ENCODE measurements around the gene PIGZ. TPM values are rescaled to one million over a fixed set of nuclear protein-coding genes. Genes with fewer than 3 reads are reported as not detected.

PIGZ gene
- total RNA-seq, 1 experiment from 2014 or later, result 5.1 TPM

DNA sequence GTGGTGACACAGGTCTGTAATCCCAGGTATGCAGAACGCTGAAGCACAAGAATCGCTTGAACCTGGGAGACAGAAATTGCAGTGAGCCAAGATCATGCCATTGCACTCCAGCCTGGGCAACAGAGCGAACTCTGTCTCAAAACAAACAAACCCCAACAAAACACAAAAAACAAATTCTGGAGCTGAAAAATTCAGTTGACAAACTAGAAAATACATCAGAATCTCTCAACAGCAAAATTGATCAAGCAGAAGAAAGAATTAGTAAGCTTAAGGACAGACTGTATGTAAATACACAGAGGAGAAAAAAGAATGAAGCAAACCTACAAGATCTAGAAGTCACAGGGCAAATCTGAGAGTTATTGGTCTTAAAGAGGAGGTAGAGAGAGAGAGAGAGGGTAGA, 51.6 kb downstream of the PIGZ start:
- TF ChIP-seq, protein P1, sequence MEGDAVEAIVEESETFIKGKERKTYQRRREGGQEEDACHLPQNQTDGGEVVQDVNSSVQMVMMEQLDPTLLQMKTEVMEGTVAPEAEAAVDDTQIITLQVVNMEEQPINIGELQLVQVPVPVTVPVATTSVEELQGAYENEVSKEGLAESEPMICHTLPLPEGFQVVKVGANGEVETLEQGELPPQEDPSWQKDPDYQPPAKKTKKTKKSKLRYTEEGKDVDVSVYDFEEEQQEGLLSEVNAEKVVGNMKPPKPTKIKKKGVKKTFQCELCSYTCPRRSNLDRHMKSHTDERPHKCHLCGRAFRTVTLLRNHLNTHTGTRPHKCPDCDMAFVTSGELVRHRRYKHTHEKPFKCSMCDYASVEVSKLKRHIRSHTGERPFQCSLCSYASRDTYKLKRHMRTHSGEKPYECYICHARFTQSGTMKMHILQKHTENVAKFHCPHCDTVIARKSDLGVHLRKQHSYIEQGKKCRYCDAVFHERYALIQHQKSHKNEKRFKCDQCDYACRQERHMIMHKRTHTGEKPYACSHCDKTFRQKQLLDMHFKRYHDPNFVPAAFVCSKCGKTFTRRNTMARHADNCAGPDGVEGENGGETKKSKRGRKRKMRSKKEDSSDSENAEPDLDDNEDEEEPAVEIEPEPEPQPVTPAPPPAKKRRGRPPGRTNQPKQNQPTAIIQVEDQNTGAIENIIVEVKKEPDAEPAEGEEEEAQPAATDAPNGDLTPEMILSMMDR (IDR thresholded peaks at IDR 0.05; ENCODE audit: insufficient read depth in 1 of 2, low read depth in 1 of 2, low read length in 1 of 2, severe bottlenecking in 1 of 2, unreplicated experiment in 1 of 2), result no peak
- intact Hi-C loops (cut with micrococcal nuclease; ENCODE audit: unreplicated experiment), result no loop called here
- CTCF ChIA-PET, result no interaction called here
- H3K9me3 Mint-ChIP-seq (ENCODE audit: unreplicated experiment), result peaks cover 7% of the 10 kb centered on the region
- H3K36me3 ChIP-seq (ENCODE audit: control insufficient read depth, insufficient read depth, low read length), result peaks cover 2% of the 10 kb centered on the region; the same call in 1 of the 2 replicates
- peaks cover 12% of the 10 kb centered on the region for H3K4me1 Mint-ChIP-seq (ENCODE audit: low read depth, unreplicated experiment)
- BruUV-seq (replicated peaks), result no TSS peak
- no peaks in the 10 kb centered on the region for H3K27me3 ChIP-seq (replicated peaks; ENCODE audit: control insufficient read depth, insufficient read depth, low read length)
- peaks cover 4% of the 10 kb centered on the region; the same call in 1 of the 2 replicates for H3K9me3 ChIP-seq
- no peaks in the 10 kb centered on the region for H3K27me3 Mint-ChIP-seq (ENCODE audit: insufficient read depth, unreplicated experiment)
- H3K4me3 ChIP-seq (ENCODE audit: low read depth, low read length), result no peak overlapping the region
- peaks cover 4% of the 10 kb centered on the region; the same call in 1 of the 2 replicates for H3K4me1 ChIP-seq
- H3K4me3 Mint-ChIP-seq (ENCODE audit: unreplicated experiment), result no peak overlapping the region
- no peak overlapping the region for H3K27ac Mint-ChIP-seq (ENCODE audit: unreplicated experiment)
- DNase-seq, result no peak
- POLR2A ChIA-PET, result no interaction called here
- peaks cover 41% of the 10 kb centered on the region for H3K36me3 Mint-ChIP-seq (ENCODE audit: insufficient read depth, unreplicated experiment)

GRCh38 chr3:196916221-196916620, 52.4 kb downstream of the PIGZ start:
- Histone ChIP-seq H3K9me3 (peaks cover 4% of the 10 kb centered on the region; the same call in 1 of the 2 replicates), H3K4me3 (ENCODE audit: low read depth, low read length) (no peak overlapping the region), H3K36me3 (ENCODE audit: control insufficient read depth, insufficient read depth, low read length) (peaks cover 2% of the 10 kb centered on the region; the same call in 1 of the 2 replicates), H3K4me1 (peaks cover 4% of the 10 kb centered on the region; the same call in 1 of the 2 replicates), H3K27me3 (replicated peaks; ENCODE audit: control insufficient read depth, insufficient read depth, low read length) (no peaks in the 10 kb centered on the region)
- H3K4me1 Mint-ChIP-seq (ENCODE audit: low read depth, unreplicated experiment), result peaks cover 12% of the 10 kb centered on the region
- DNase-seq, result no peak
- TF ChIP-seq, protein P1 (IDR thresholded peaks at IDR 0.05; ENCODE audit: insufficient read depth in 1 of 2, low read depth in 1 of 2, low read length in 1 of 2, severe bottlenecking in 1 of 2, unreplicated experiment in 1 of 2), result no peak
- H3K27ac Mint-ChIP-seq (ENCODE audit: unreplicated experiment), result no peak overlapping the region
- H3K27me3 Mint-ChIP-seq (ENCODE audit: insufficient read depth, unreplicated experiment), result no peaks in the 10 kb centered on the region
- ChIA-PET CTCF (no interaction called here), POLR2A (no interaction called here)
- peaks cover 7% of the 10 kb centered on the region for H3K9me3 Mint-ChIP-seq (ENCODE audit: unreplicated experiment)
- no peak overlapping the region for H3K4me3 Mint-ChIP-seq (ENCODE audit: unreplicated experiment)
- intact Hi-C loops (cut with micrococcal nuclease; ENCODE audit: unreplicated experiment), result no loop called here
- H3K36me3 Mint-ChIP-seq (ENCODE audit: insufficient read depth, unreplicated experiment), result peaks cover 48% of the 10 kb centered on the region
- no TSS peak for BruUV-seq (replicated peaks)

- Mint-ChIP-seq H3K27me3 (ENCODE audit: insufficient read depth, unreplicated experiment) (no peaks in the 10 kb centered on the region), H3K27ac (ENCODE audit: unreplicated experiment) (no peak overlapping the region), H3K9me3 (ENCODE audit: unreplicated experiment) (peaks cover 7% of the 10 kb centered on the region), H3K36me3 (ENCODE audit: insufficient read depth, unreplicated experiment) (peaks cover 56% of the 10 kb centered on the region), H3K4me3 (ENCODE audit: unreplicated experiment) (no peak overlapping the region), H3K4me1 (ENCODE audit: low read depth, unreplicated experiment) (peaks cover 12% of the 10 kb centered on the region)
- Histone ChIP-seq H3K4me3 (ENCODE audit: low read depth, low read length) (no peak overlapping the region), H3K27me3 (replicated peaks; ENCODE audit: control insufficient read depth, insufficient read depth, low read length) (no peaks in the 10 kb centered on the region), H3K4me1 (peaks cover 4% of the 10 kb centered on the region; the same call in 1 of the 2 replicates), H3K9me3 (peaks cover 4% of the 10 kb centered on the region; the same call in 1 of the 2 replicates), H3K36me3 (ENCODE audit: control insufficient read depth, insufficient read depth, low read length) (peaks cover 2% of the 10 kb centered on the region; the same call in 1 of the 2 replicates)
- ChIA-PET POLR2A (no interaction called here), CTCF (no interaction called here)
- intact Hi-C loops (cut with micrococcal nuclease; ENCODE audit: unreplicated experiment), result no loop called here
- BruUV-seq (replicated peaks), result no TSS peak
- DNase-seq, result no peak
- TF ChIP-seq, protein P1 (IDR thresholded peaks at IDR 0.05; ENCODE audit: insufficient read depth in 1 of 2, low read depth in 1 of 2, low read length in 1 of 2, severe bottlenecking in 1 of 2, unreplicated experiment in 1 of 2), result no peak
These were observed 53.3 kb downstream of the PIGZ start for GRCh38 chr3:196915375-196915774.
